IMR-90 (cell line): ENCODE data around the gene TTBK2.

Experiments used
- MAFK ChIP-seq: IDR thresholded peaks from 2 replicates; pipeline ENCODE4 v1.6.1; 2012; ENCODE audit warnings: low read depth, low read length, improper control_type of control experiment
- MAZ ChIP-seq: IDR thresholded peaks from 2 replicates; pipeline ENCODE4 v1.6.1; 2012; ENCODE audit warnings: low read depth, mild to moderate bottlenecking, low read length, improper control_type of control experiment, moderate library complexity, borderline replicate concordance
- POLR2A ChIP-seq: IDR thresholded peaks from 2 replicates; pipeline ENCODE4 v1.6.1; 2012; ENCODE audit warnings: mild to moderate bottlenecking, low read depth, low read length
- RAD21 ChIP-seq: IDR thresholded peaks from 2 replicates; pipeline ENCODE4 v1.6.1; 2012; ENCODE audit warnings: low read length, improper control_type of control experiment
- RCOR1 ChIP-seq: IDR thresholded peaks from 2 replicates; pipeline ENCODE4 v1.6.1; 2012; ENCODE audit warnings: mild to moderate bottlenecking, low read length, improper control_type of control experiment; ENCODE audit not compliant: insufficient replicate concordance
- RFX5 ChIP-seq: IDR thresholded peaks from 2 replicates; pipeline ENCODE4 v1.8.0; 2012; ENCODE audit warnings: low read depth, mild to moderate bottlenecking, low read length, moderate library complexity
- SMC3 ChIP-seq: fragments of 150-350 bp; IDR thresholded peaks from 2 replicates; pipeline ENCODE4 v1.6.1; 2016; ENCODE audit warnings: low read depth, mild to moderate bottlenecking, antibody characterized with exemption, low read length, moderate library complexity
- TF ChIP-seq, protein P1 (sequence below): conservative IDR thresholded peaks from 2 replicates; pipeline ENCODE4 v1.5.1; 2012; ENCODE audit warnings: mild to moderate bottlenecking, low read depth, low read length, improper control_type of control experiment
- TF ChIP-seq, protein P2 (sequence below): fragments of 150-350 bp; IDR thresholded peaks from 2 replicates; pipeline ENCODE4 v1.6.1; 2017; ENCODE audit warnings: mild to moderate bottlenecking, antibody characterized with exemption, low read length, low read depth
- TF ChIP-seq, protein P3 (sequence below): fragments of 150-350 bp; IDR thresholded peaks from 2 replicates; pipeline ENCODE4 v1.6.1; 2016; ENCODE audit warnings: low read depth, mild to moderate bottlenecking, low read length, moderate library complexity, borderline replicate concordance

DNA sequence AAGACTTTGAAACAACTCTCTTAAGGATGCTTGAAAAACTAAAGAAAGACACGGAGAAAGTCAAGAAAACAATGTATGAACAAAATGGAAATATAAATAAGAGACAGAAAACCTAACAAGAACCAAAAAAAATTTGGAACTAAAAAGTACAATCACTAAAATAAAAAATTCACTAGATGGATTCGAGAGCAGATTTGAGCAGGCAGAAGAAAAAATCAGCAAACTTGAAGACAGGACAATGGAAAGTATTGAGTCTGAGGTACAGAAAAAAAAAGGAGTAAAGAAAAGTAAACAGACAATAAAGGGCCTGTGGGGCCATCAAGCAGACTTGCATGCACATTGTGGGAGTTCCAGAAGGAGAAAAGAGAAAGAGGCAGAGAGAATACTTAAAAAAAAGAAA, 170.3 kb downstream of the TTBK2 start:
- TF ChIP-seq, protein P1, sequence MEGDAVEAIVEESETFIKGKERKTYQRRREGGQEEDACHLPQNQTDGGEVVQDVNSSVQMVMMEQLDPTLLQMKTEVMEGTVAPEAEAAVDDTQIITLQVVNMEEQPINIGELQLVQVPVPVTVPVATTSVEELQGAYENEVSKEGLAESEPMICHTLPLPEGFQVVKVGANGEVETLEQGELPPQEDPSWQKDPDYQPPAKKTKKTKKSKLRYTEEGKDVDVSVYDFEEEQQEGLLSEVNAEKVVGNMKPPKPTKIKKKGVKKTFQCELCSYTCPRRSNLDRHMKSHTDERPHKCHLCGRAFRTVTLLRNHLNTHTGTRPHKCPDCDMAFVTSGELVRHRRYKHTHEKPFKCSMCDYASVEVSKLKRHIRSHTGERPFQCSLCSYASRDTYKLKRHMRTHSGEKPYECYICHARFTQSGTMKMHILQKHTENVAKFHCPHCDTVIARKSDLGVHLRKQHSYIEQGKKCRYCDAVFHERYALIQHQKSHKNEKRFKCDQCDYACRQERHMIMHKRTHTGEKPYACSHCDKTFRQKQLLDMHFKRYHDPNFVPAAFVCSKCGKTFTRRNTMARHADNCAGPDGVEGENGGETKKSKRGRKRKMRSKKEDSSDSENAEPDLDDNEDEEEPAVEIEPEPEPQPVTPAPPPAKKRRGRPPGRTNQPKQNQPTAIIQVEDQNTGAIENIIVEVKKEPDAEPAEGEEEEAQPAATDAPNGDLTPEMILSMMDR: no peak
- TF ChIP-seq MAFK: no peak
- TF ChIP-seq RCOR1: no peak
- TF ChIP-seq, protein P2, sequence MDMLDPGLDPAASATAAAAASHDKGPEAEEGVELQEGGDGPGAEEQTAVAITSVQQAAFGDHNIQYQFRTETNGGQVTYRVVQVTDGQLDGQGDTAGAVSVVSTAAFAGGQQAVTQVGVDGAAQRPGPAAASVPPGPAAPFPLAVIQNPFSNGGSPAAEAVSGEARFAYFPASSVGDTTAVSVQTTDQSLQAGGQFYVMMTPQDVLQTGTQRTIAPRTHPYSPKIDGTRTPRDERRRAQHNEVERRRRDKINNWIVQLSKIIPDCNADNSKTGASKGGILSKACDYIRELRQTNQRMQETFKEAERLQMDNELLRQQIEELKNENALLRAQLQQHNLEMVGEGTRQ: no peak
- no peak for TF ChIP-seq SMC3
- TF ChIP-seq, protein P3, sequence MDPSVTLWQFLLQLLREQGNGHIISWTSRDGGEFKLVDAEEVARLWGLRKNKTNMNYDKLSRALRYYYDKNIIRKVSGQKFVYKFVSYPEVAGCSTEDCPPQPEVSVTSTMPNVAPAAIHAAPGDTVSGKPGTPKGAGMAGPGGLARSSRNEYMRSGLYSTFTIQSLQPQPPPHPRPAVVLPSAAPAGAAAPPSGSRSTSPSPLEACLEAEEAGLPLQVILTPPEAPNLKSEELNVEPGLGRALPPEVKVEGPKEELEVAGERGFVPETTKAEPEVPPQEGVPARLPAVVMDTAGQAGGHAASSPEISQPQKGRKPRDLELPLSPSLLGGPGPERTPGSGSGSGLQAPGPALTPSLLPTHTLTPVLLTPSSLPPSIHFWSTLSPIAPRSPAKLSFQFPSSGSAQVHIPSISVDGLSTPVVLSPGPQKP: no peak
- no peak for TF ChIP-seq POLR2A
- no peak for TF ChIP-seq RAD21
- no peak for TF ChIP-seq MAZ
- no peak for TF ChIP-seq RFX5
